Left hindlimb (tissue), 1 donor: ENCODE results near the gene CXCL5.

ENCODE experiments used
- DNase-seq: peaks from one replicate; pipeline ENCODE4 v3.0.0-alpha.2; 2018

CXCL5 gene

GRCh38 chr4:73998040-73999011 is at the start of gene CXCL5:
Gene CXCL5 (minus strand): TSS chr4:73998677. CDS start chr4:73998581, 96 bp downstream.
- peak; percentile 46 for DNase-seq

- no peak for DNase-seq
These were observed 48.7 kb upstream of the CXCL5 start for GRCh38 chr4:74047152-74047551.

GRCh38 chr4:74045772-74046171 is 47.3 kb upstream of the CXCL5 start:
- no peak for DNase-seq

- DNase-seq: no peak
These were observed 46.8 kb upstream of the CXCL5 start for GRCh38 chr4:74045247-74045646.

GRCh38 chr4:74044677-74045076 is 46.2 kb upstream of the CXCL5 start:
- DNase-seq: no peak

GRCh38 chr4:74042681-74043080 is 44.2 kb upstream of the CXCL5 start:
- DNase-seq: no peak

GRCh38 chr4:74041418-74041817 is 42.9 kb upstream of the CXCL5 start:
- no peak for DNase-seq

GRCh38 chr4:74039315-74039763 is 40.9 kb upstream of the CXCL5 start:
- no peak for DNase-seq

- DNase-seq: peak; percentile 67
These were observed 40.2 kb upstream of the CXCL5 start, which contains the start of gene CXCL3 for GRCh38 chr4:74038425-74039314. Gene CXCL3 (minus strand): TSS chr4:74038689. CDS start chr4:74038611, 78 bp downstream.

GRCh38 chr4:74038086-74038424 is 39.6 kb upstream of the CXCL5 start:
- DNase-seq: peak; percentile 29

- DNase-seq: no peak
These were observed 38.8 kb upstream of the CXCL5 start for GRCh38 chr4:74037076-74037955.

GRCh38 chr4:74033739-74034138 is 35.3 kb upstream of the CXCL5 start:
- DNase-seq: no peak

- no peak for DNase-seq
These were observed 33.6 kb upstream of the CXCL5 start for GRCh38 chr4:74032064-74032463.

- DNase-seq: no peak
These were observed 33.1 kb upstream of the CXCL5 start for GRCh38 chr4:74031576-74031975.

- DNase-seq: no peak
These were observed 31.8 kb upstream of the CXCL5 start for GRCh38 chr4:74030285-74030684.

GRCh38 chr4:74028504-74028903 is 30.0 kb upstream of the CXCL5 start:
- no peak for DNase-seq

GRCh38 chr4:74023709-74024108 is 25.2 kb upstream of the CXCL5 start:
- no peak for DNase-seq

GRCh38 chr4:74021601-74022000 is 23.1 kb upstream of the CXCL5 start:
- DNase-seq: no peak

GRCh38 chr4:74018771-74019170 is 20.3 kb upstream of the CXCL5 start:
- no peak for DNase-seq

GRCh38 chr4:74018116-74018515 is 19.6 kb upstream of the CXCL5 start:
- no peak for DNase-seq

GRCh38 chr4:74016068-74016467 is 17.6 kb upstream of the CXCL5 start:
- DNase-seq: no peak

GRCh38 chr4:74015126-74015780 is 16.8 kb upstream of the CXCL5 start:
- DNase-seq: no peak
